Activated naive CD4-positive, alpha-beta T cell treated with anti-CD3 and anti-CD28 coated beads, Interleukin-2, amount 50 U/mL, for 72 hours (primary cell): ENCODE results near the gene SOCS1. TPM values are rescaled to one million over a fixed set of nuclear protein-coding genes. Genes with fewer than 3 reads are reported as not detected.

Experiments used
- ATAC-seq, 2 donors: fragments of 150-1000 bp; cut with Tn5 transposase; 2 replicates each; pipeline ENCODE4 v1.10.0; 2021; ENCODE audit warnings: mild to moderate bottlenecking in 2 of 2, moderate library complexity in 2 of 2
- DNase-seq, 2 donors: peaks; one replicate each; pipeline ENCODE4 v3.0.0; 2021 to 2022; ENCODE audit warnings: low spot score in 2 of 2
- H3K27ac Mint-ChIP-seq, 2 donors: one replicate each; pipeline ENCODE4 v1.8.0; 2022; ENCODE audit warnings: mild to moderate bottlenecking in 2 of 2, mixed read lengths in 2 of 2
- H3K36me3 Mint-ChIP-seq, 2 donors: one replicate each; pipeline ENCODE4 v1.8.0; 2022; ENCODE audit warnings: mixed read lengths in 2 of 2
- H3K9me3 Mint-ChIP-seq, 2 donors: one replicate each; pipeline ENCODE4 v1.8.0; 2022; ENCODE audit warnings: mixed read lengths in 2 of 2
- total RNA-seq, 2 donors: library from RNA; stranded (reverse); gene quantifications; one replicate each; pipeline ENCODE4 v1.2.3, GENCODE V29; 2022

Gene SOCS1
- total RNA-seq, 2 donors from 2014 or later: 57.0 to 123 TPM

GRCh38 chr16:11211061-11211976 is 44.7 kb downstream of the SOCS1 start:
- Mint-ChIP-seq H3K36me3 (peaks cover 11 to 23% of the 10 kb centered on the region in 2 donors), H3K27ac (peak overlapping the region in 1 of 2 donors; percentile 77), H3K9me3 (peaks cover 0 to 13% of the 10 kb centered on the region in 2 donors)
- no peak for DNase-seq
- no peak for ATAC-seq

- ATAC-seq (no peak), DNase-seq (no peak)
- Mint-ChIP-seq H3K27ac (no peak overlapping the region), H3K9me3 (peaks cover 0 to 7% of the 10 kb centered on the region in 2 donors), H3K36me3 (peaks cover 4 to 16% of the 10 kb centered on the region in 2 donors)
Observed at GRCh38 chr16:11210260-11210659, 45.7 kb downstream of the SOCS1 start.

- Mint-ChIP-seq H3K36me3 (peaks cover 4 to 16% of the 10 kb centered on the region in 2 donors), H3K27ac (no peak overlapping the region)
Observed at GRCh38 chr16:11208916-11209665, 46.9 kb downstream of the SOCS1 start.

GRCh38 chr16:11207646-11208045 is 48.4 kb downstream of the SOCS1 start:
- no peak for DNase-seq
- Mint-ChIP-seq H3K27ac (peak overlapping the region; percentile 77 to 90), H3K9me3 (peaks cover 0 to 7% of the 10 kb centered on the region in 2 donors)

More at GRCh38 chr16:11208916-11209665, 46.9 kb downstream of the SOCS1 start:
- peaks cover 0 to 7% of the 10 kb centered on the region in 2 donors for H3K9me3 Mint-ChIP-seq
- ATAC-seq (no peak), DNase-seq (no peak)

GRCh38 chr16:11205754-11206581 is 50.0 kb downstream of the SOCS1 start:
- Mint-ChIP-seq H3K9me3 (peaks cover 0 to 7% of the 10 kb centered on the region in 2 donors), H3K36me3 (peaks cover 4 to 16% of the 10 kb centered on the region in 2 donors), H3K27ac (peak overlapping the region; percentile 90 to 96)
- DNase-seq: peak in 1 of 2 donors; percentile 60
- ATAC-seq: peak; percentile 48 to 65

More at GRCh38 chr16:11207646-11208045, 48.4 kb downstream of the SOCS1 start:
- peaks cover 4 to 16% of the 10 kb centered on the region in 2 donors for H3K36me3 Mint-ChIP-seq
- no peak for ATAC-seq

- ATAC-seq: no peak
- Mint-ChIP-seq H3K9me3 (peaks cover 0 to 7% of the 10 kb centered on the region in 2 donors), H3K27ac (peak overlapping the region in 1 of 2 donors; percentile 90), H3K36me3 (peaks cover 4 to 16% of the 10 kb centered on the region in 2 donors)
- DNase-seq: no peak
Observed at GRCh38 chr16:11205065-11205699, 50.8 kb downstream of the SOCS1 start.

GRCh38 chr16:11204513-11205047 is 51.4 kb downstream of the SOCS1 start:
- ATAC-seq (no peak), DNase-seq (no peak)
- H3K9me3 Mint-ChIP-seq: peaks cover 0 to 7% of the 10 kb centered on the region in 2 donors
- peaks cover 4 to 16% of the 10 kb centered on the region in 2 donors for H3K36me3 Mint-ChIP-seq
- peak overlapping the region in 1 of 2 donors; percentile 25 for H3K27ac Mint-ChIP-seq

Other genes with a start within 250 kb of the SOCS1 start
- not detected for gene TNP2, start 13.1 kb upstream of the SOCS1 start, total RNA-seq
- not detected for gene PRM3, start 17.4 kb upstream of the SOCS1 start, total RNA-seq
- gene PRM2, start 20.3 kb upstream of the SOCS1 start, total RNA-seq: not detected
- not detected for gene PRM1, start 25.1 kb upstream of the SOCS1 start, total RNA-seq
- 10 to 100 TPM; 40.4 to 78.1 TPM for gene RMI2, start 89.3 kb upstream of the SOCS1 start, total RNA-seq